Measurements from ENCODE around the gene PPP1R26.
"Not testable (repeated sequence)": the region's sequence is repeated elsewhere in the genome, so short reads cannot be mapped to it uniquely, and the experiment has no call there.

PPP1R26 gene

GRCh38 chr9:135506327-135507103 lies 26.9 kb downstream of the PPP1R26 start:
- no peak for DNase-seq

GRCh38 chr9:135507104-135508035 lies 27.8 kb downstream of the PPP1R26 start:
- no peak for DNase-seq

GRCh38 chr9:135508211-135508820 lies 28.7 kb downstream of the PPP1R26 start:
- no peak for DNase-seq

GRCh38 chr9:135509458-135509857 lies 29.9 kb downstream of the PPP1R26 start:
- DNase-seq = no peak

- no peak for DNase-seq
Measured at GRCh38 chr9:135512241-135512603, 32.6 kb downstream of the PPP1R26 start.

- DNase-seq = no peak
Measured at GRCh38 chr9:135512904-135513303, 33.3 kb downstream of the PPP1R26 start.

GRCh38 chr9:135513351-135513846 lies 33.8 kb downstream of the PPP1R26 start:
- no peak for DNase-seq

- DNase-seq = not testable (repeated sequence)
Measured at GRCh38 chr9:135513906-135514305, 34.3 kb downstream of the PPP1R26 start.

- no peak for DNase-seq
Measured at GRCh38 chr9:135514342-135515082, 34.9 kb downstream of the PPP1R26 start.

GRCh38 chr9:135515083-135515951 lies 35.7 kb downstream of the PPP1R26 start:
- no peak for DNase-seq

- DNase-seq = no peak
Measured at GRCh38 chr9:135516132-135516860, 36.7 kb downstream of the PPP1R26 start.

GRCh38 chr9:135517407-135517822 lies 37.8 kb downstream of the PPP1R26 start:
- DNase-seq = no peak

GRCh38 chr9:135519179-135519971 lies 39.8 kb downstream of the PPP1R26 start:
- no peak for DNase-seq

GRCh38 chr9:135520916-135521607 lies 41.5 kb downstream of the PPP1R26 start, which contains the start of gene LCN1:
Gene LCN1 (plus strand): TSS chr9:135521440. CDS start chr9:135521498, 58 bp downstream.
- no peak for DNase-seq

GRCh38 chr9:135521608-135522095 lies 42.1 kb downstream of the PPP1R26 start:
- no peak for DNase-seq

- no peak for DNase-seq
Measured at GRCh38 chr9:135522137-135522877, 42.7 kb downstream of the PPP1R26 start.

- DNase-seq = no peak
Measured at GRCh38 chr9:135522931-135523330, 43.3 kb downstream of the PPP1R26 start.

- no peak for DNase-seq
Measured at GRCh38 chr9:135523521-135524129, 44.0 kb downstream of the PPP1R26 start.

Data from NCI-H1417 (cell line).